Natural killer cell (primary cell): Measurements from ENCODE around the gene PIK3CD. TPM values are rescaled to one million over a fixed set of nuclear protein-coding genes. Genes with fewer than 3 reads are reported as not detected.

ENCODE experiments used
- ATAC-seq, 3 donors: fragments of 150-1000 bp in 2 of 3; fragments of 200-7000 bp in 1 of 3; cut with Tn5 transposase; 1 replicate in 1 of 3; 2 replicates in 2 of 3; pipeline ENCODE4 v1.10.0; 2021; ENCODE audit warnings: mild to moderate bottlenecking in 2 of 3, moderate library complexity in 2 of 3
- DNase-seq, 2 donors: peaks; one replicate each; pipeline versions ENCODE4 v3.0.0 to v3.0.0-alpha.2; 2013 to 2021; ENCODE audit warnings: mixed read lengths in 1 of 2
- H3K27ac ChIP-seq: one replicate; pipeline ENCODE4 v1.5.1; 2013; ENCODE audit warnings: mild to moderate bottlenecking, low read length
- H3K27me3 ChIP-seq: one replicate; pipeline ENCODE4 v1.6.1; 2013; ENCODE audit warnings: low read length; ENCODE audit not compliant: control insufficient read depth, insufficient read depth
- H3K36me3 ChIP-seq: one replicate; pipeline ENCODE4 v1.6.1; 2013; ENCODE audit warnings: low read length; ENCODE audit not compliant: control insufficient read depth, insufficient read depth
- H3K4me1 ChIP-seq: one replicate; pipeline ENCODE4 v1.6.1; 2013; ENCODE audit warnings: low read length; ENCODE audit not compliant: control insufficient read depth, insufficient read depth
- H3K4me3 ChIP-seq: one replicate; pipeline ENCODE4 v1.5.1; 2013; ENCODE audit warnings: low read length
- H3K9me3 ChIP-seq: one replicate; pipeline ENCODE4 v1.6.1; 2013; ENCODE audit warnings: low read length; ENCODE audit not compliant: control insufficient read depth, insufficient read depth
- H3K27ac Mint-ChIP-seq, 2 donors: one replicate each; pipeline ENCODE4 v1.8.0; 2022; ENCODE audit warnings: mild to moderate bottlenecking in 2 of 2, mixed read lengths in 2 of 2, moderate library complexity in 1 of 2
- H3K27me3 Mint-ChIP-seq, 2 donors: one replicate each; pipeline ENCODE4 v1.8.0; 2022; ENCODE audit warnings: low read depth in 2 of 2, mixed read lengths in 2 of 2
- H3K36me3 Mint-ChIP-seq: one replicate; pipeline ENCODE4 v1.8.0; 2022; ENCODE audit warnings: mixed read lengths
- H3K4me1 Mint-ChIP-seq, 2 donors: one replicate each; pipeline ENCODE4 v1.8.0; 2022; ENCODE audit warnings: mixed read lengths in 2 of 2
- H3K4me3 Mint-ChIP-seq: one replicate; pipeline ENCODE4 v1.8.0; 2022; ENCODE audit warnings: mild to moderate bottlenecking, moderate library complexity, mixed read lengths
- H3K9me3 Mint-ChIP-seq, 2 donors: one replicate each; pipeline ENCODE4 v1.8.0; 2022; ENCODE audit warnings: mixed read lengths in 2 of 2
- WGBS: methylation state at CpG from one replicate; pipeline ENCODE4 v1.1.7; 2013; ENCODE audit warnings: missing lambda C conversion rate; ENCODE audit not compliant: insufficient coverage; 5-methylcytosine and 5-hydroxymethylcytosine counted together
- intact Hi-C: fragments of 100-400 bp; cut with micrococcal nuclease; formaldehyde crosslinking; loops from one replicate; pipeline ENCODE4 v1.14.2; 2022
- total RNA-seq, 4 donors: library from RNA; stranded (reverse); fragments of 120-200 nt in 1 of 4; gene quantifications; one replicate each; pipeline versions ENCODE4 v1.2.3 to v1.2.4, GENCODE V29; 2013 to 2022
- TF ChIP-seq, protein P1 (sequence below): fragments of 200-600 bp; IDR thresholded peaks from one replicate; pipeline ENCODE4 v1.8.0; 2022; ENCODE audit warnings: antibody characterized with exemption

PIK3CD gene
- total RNA-seq, 3 donors from 2014 or later (not counting 1 experiment from before 2014, with no cell fraction given), result 171 to 240 (median 198) TPM

DNA sequence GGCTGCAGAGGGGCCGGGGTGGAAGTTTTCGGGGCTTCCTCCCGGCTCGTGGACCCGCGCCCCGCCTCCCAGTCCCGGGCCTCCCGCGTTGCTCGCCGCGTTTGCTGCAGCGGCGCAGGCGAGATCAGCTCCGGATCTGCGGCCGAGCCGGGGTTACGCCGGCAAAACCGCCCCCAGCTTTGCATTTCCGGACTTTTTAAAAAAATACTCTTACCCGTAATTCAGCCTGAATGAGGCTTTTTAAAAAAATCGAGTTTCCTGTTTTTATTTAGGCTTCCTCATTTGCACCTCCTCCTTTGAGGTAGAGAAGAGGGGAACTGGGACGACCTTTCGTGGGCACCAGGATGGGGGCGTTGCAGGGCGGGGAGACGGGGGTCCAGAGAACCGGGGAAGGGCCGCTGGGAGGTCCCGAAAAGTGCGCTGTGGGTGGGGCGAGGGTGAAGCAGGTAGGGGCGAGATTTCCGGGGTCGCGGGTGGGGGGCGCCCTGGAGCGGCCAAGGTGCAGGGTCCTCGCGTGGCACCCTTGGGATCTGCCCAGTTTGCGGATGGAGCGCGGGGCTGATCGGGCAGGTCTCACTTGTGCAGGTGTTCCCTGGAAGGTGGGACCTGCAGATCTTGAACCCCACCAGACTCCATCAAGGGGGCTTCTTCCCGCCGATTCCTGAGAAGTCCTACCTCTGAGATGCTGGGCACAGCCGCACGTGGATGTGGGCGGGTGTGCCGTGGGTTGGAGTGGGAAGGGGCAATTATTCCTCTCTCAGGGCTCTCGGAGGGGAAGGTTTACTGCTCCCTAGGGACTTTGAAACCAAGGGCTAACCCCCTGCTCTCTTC, 1.1 kb downstream of the PIK3CD start:
- TF ChIP-seq, protein P1, sequence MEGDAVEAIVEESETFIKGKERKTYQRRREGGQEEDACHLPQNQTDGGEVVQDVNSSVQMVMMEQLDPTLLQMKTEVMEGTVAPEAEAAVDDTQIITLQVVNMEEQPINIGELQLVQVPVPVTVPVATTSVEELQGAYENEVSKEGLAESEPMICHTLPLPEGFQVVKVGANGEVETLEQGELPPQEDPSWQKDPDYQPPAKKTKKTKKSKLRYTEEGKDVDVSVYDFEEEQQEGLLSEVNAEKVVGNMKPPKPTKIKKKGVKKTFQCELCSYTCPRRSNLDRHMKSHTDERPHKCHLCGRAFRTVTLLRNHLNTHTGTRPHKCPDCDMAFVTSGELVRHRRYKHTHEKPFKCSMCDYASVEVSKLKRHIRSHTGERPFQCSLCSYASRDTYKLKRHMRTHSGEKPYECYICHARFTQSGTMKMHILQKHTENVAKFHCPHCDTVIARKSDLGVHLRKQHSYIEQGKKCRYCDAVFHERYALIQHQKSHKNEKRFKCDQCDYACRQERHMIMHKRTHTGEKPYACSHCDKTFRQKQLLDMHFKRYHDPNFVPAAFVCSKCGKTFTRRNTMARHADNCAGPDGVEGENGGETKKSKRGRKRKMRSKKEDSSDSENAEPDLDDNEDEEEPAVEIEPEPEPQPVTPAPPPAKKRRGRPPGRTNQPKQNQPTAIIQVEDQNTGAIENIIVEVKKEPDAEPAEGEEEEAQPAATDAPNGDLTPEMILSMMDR, result no peak

DNA sequence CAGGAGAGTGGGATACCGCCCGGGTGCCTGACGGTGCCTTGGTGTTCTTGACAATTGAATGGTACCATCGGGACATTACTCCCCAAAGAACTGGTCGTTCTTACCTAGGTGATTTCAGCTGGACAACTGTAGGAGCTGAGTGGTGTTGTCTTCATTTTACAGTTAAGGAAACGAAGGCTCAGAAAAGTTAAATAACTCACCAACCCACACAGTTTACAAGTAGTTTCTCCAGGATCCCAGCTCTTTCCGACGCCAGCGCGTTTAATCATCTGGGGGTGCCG, 1.6 kb downstream of the PIK3CD start:
- Mint-ChIP-seq H3K36me3 (no peaks in the 10 kb centered on the region), H3K4me3 (peak overlapping the region; percentile 93), H3K27ac (peak overlapping the region; percentile 92 to 96), H3K4me1 (peaks cover 56 to 64% of the 10 kb centered on the region in 2 donors), H3K9me3 (no peaks in the 10 kb centered on the region), H3K27me3 (no peaks in the 10 kb centered on the region)
- Histone ChIP-seq H3K4me1 (peaks cover 67% of the 10 kb centered on the region), H3K36me3 (no peaks in the 10 kb centered on the region), H3K9me3 (no peaks in the 10 kb centered on the region), H3K27me3 (no peaks in the 10 kb centered on the region), H3K27ac (peak overlapping the region; percentile 70), H3K4me3 (peak overlapping the region; percentile 75)
- 1% methylated on average over 5 of the region's 11 CpGs for WGBS
- TF ChIP-seq, protein P1, result no peak
- no peak for DNase-seq
- ATAC-seq, result peak in 2 of 3 donors; percentile 1 to 3
- intact Hi-C loops, result loop anchor here (1.0 kb wide), 1 partner anchor 24 kb away; no protein-coding TSS in a partner anchor

More for the DNA sequence above, 1.1 kb downstream of the PIK3CD start:
- Mint-ChIP-seq H3K4me3 (peak overlapping the region; percentile 93), H3K27ac (peak overlapping the region; percentile 92 to 96), H3K36me3 (no peaks in the 10 kb centered on the region), H3K27me3 (no peaks in the 10 kb centered on the region), H3K9me3 (no peaks in the 10 kb centered on the region), H3K4me1 (peaks cover 50 to 59% of the 10 kb centered on the region in 2 donors)
- peaks cover 61% of the 10 kb centered on the region for H3K4me1 ChIP-seq
- H3K4me3 ChIP-seq, result peak overlapping the region; percentile 75
- DNase-seq (peak; percentile 71 to 89), ATAC-seq (peak; percentile 34 to 67 (median 60))
- intact Hi-C loops, result loop anchor here (1.0 kb wide), 2 partner anchors 23 to 66 kb away; no protein-coding TSS in a partner anchor
- WGBS, result under 1% methylated on average over 52 of the region's 55 CpGs
- no peaks in the 10 kb centered on the region for H3K36me3 ChIP-seq
- H3K9me3 ChIP-seq, result no peaks in the 10 kb centered on the region
- no peaks in the 10 kb centered on the region for H3K27me3 ChIP-seq
- H3K27ac ChIP-seq, result peak overlapping the region; percentile 70

DNA sequence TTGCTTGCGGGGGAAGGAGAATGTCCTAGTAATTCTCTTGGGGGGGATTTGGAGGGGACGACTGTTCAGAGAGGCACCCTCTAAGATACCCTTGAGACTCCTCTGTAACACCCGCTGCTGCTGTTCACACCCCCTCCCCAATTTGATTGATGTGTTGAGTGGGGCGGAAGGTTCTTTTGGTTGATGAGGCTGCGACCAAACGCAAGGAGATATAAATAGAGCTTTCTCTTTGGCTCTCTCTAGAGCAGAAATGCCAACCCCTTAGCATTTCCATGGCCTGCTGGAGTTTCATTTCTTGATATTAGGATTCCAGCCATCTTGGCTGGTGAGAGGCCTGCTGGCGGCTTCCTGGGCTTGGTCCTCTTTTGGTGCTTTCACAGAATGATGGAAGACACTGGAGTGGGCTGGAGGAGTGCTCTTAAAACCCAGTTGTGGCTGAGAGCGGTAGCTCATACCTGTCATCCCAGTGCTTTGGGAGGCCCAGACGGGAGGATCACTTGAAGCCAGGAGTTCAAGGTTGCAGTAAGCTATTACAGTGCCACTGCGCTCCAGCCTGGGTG, 2.0 kb downstream of the PIK3CD start:
- Histone ChIP-seq H3K27ac (peak overlapping the region; percentile 70), H3K36me3 (no peaks in the 10 kb centered on the region), H3K4me1 (peaks cover 71% of the 10 kb centered on the region), H3K4me3 (peak overlapping the region; percentile 75), H3K9me3 (no peaks in the 10 kb centered on the region), H3K27me3 (no peaks in the 10 kb centered on the region)
- intact Hi-C loops, result loop anchor here (1.0 kb wide), 1 partner anchor 24 kb away; no protein-coding TSS in a partner anchor
- Mint-ChIP-seq H3K27ac (peak overlapping the region; percentile 92 to 96), H3K4me3 (peak overlapping the region; percentile 93), H3K27me3 (no peaks in the 10 kb centered on the region), H3K9me3 (no peaks in the 10 kb centered on the region), H3K36me3 (no peaks in the 10 kb centered on the region), H3K4me1 (peaks cover 57 to 66% of the 10 kb centered on the region in 2 donors)
- WGBS, result 13% methylated on average over 6 of the region's 10 CpGs
- DNase-seq, result peak; percentile 39 to 62
- ATAC-seq, result peak; percentile 27 to 38 (median 30)
- TF ChIP-seq, protein P1, result no peak
